ENCODE data around the gene CHCHD1. TPM values are rescaled to one million over a fixed set of nuclear protein-coding genes. Genes with fewer than 3 reads are reported as not detected.
"Not testable (repeated sequence)": the region's sequence is repeated elsewhere in the genome, so short reads cannot be mapped to it uniquely, and the experiment has no call there.

CHCHD1 gene
- total RNA-seq, 1 experiment from 2014 or later: 65.5 TPM

- no peak for DNase-seq (ENCODE audit: low spot score)
- in situ Hi-C loops (cut with HindIII; ENCODE audit: low sequenced_read_pairs): no loop called here
Observed at GRCh38 chr10:73827346-73828089, 45.7 kb downstream of the CHCHD1 start.

GRCh38 chr10:73828161-73828560 is 46.3 kb downstream of the CHCHD1 start:
- in situ Hi-C loops (cut with HindIII; ENCODE audit: low sequenced_read_pairs): no loop called here
- no peak for DNase-seq (ENCODE audit: low spot score)

DNA sequence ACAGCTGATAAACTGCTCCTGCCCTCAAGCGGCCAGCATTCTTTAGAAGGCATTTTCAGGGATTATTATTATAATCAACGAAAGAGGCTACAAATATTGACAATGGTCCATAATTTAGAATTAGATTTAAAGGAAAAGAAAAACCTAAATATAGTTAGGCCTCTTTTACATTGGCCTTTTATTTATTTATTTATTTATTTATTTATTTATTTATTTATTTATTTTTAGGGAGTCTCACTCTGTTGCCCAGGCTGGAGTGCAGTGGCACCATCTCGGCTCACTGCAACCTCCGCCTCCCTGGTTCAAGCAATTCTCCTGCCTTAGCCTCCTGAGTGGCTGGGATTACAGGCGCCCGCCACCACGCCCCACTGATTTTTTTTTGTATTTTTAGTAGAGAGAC is 47.2 kb downstream of the CHCHD1 start:
- in situ Hi-C loops (cut with HindIII; ENCODE audit: low sequenced_read_pairs); DNase-seq (ENCODE audit: low spot score): not testable (repeated sequence)

Other genes starting within 250 kb of the CHCHD1 start
- 13.0 and 23.2 TPM in 2 replicates for gene USP54, start 190.7 kb upstream of the CHCHD1 start, total RNA-seq (2014; rRNA removed; shearing (Covaris generic))
- gene MYOZ1, start 140.6 kb upstream of the CHCHD1 start, total RNA-seq (2014; rRNA removed; shearing (Covaris generic)): 1.2 TPM in 1 of 2 replicates, not detected in the other
- gene SYNPO2L, start 126.0 kb upstream of the CHCHD1 start, total RNA-seq (2014; rRNA removed; shearing (Covaris generic)): not detected in 2 replicates
- gene AGAP5, start 83.9 kb upstream of the CHCHD1 start, total RNA-seq (2014; rRNA removed; shearing (Covaris generic)): 0.55 and 1.5 TPM in 2 replicates
- gene SEC24C, start 37.7 kb upstream of the CHCHD1 start, total RNA-seq (2014; rRNA removed; shearing (Covaris generic)): 49.0 and 54.4 TPM in 2 replicates
- 22.8 and 30.6 TPM in 2 replicates for gene ZSWIM8, start 3.6 kb downstream of the CHCHD1 start, total RNA-seq (2014; rRNA removed; shearing (Covaris generic))
- 3.7 and 6.9 TPM in 2 replicates for gene NDST2, start 29.6 kb downstream of the CHCHD1 start, total RNA-seq (2014; rRNA removed; shearing (Covaris generic))
- gene CAMK2G, start 92.5 kb downstream of the CHCHD1 start, total RNA-seq (2014; rRNA removed; shearing (Covaris generic)): 9.0 and 11.8 TPM in 2 replicates
- gene PLAU, start 129.1 kb downstream of the CHCHD1 start, total RNA-seq (2014; rRNA removed; shearing (Covaris generic)): 124 and 143 TPM in 2 replicates
- gene VCL, start 216.1 kb downstream of the CHCHD1 start, total RNA-seq (2014; rRNA removed; shearing (Covaris generic)): 310 and 384 TPM in 2 replicates

All from G401 (cell line).